GM12892 (cell line): ENCODE results near the gene SHROOM3.

Experiments used
- POLR2A ChIP-seq: IDR thresholded peaks from 2 replicates; pipeline ENCODE4 v1.6.1; 2011; ENCODE audit warnings: low read depth, low read length, control low read depth
- POLR2AphosphoS5 ChIP-seq: IDR thresholded peaks from 2 replicates; pipeline ENCODE4 v1.6.1; 2011; ENCODE audit warnings: low read depth, low read length, control low read depth
- TAF1 ChIP-seq: IDR thresholded peaks from 2 replicates; pipeline ENCODE4 v1.6.1; 2011; ENCODE audit warnings: low read depth, mild to moderate bottlenecking, control low read depth, low read length, borderline replicate concordance

DNA sequence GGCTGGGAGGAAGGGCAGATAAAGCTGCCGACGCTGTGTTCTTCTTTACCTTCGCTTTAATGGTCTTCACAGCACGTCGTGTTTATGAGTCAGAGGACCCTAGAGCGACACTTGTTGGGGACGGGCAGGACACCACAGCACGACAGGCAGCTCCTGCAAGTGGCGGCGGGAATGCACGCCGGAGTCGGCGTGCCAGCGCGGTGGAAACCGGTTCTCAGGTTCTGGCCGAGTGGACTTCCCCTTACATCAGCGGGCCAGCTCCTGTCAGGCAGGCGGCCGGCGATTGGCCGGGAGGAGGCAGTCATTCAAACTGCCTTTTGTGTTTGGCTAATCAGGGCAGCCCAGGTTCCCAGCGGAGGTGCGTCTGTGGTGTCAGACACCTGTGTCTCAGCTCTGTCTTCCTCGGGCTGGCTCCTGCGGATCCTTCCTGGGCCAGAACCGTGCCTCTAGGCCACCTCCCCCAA is 150.9 kb downstream of the SHROOM3 start:
- no peak for TF ChIP-seq POLR2A
- TF ChIP-seq POLR2AphosphoS5, result no peak
- TF ChIP-seq TAF1, result no peak
